ENCODE data around the gene XPC.
"Not testable (repeated sequence)": the region's sequence is repeated elsewhere in the genome, so short reads cannot be mapped to it uniquely, and the experiment has no call there.

The XPC gene

GRCh38 chr3:14119651-14120050, 58.8 kb downstream of the XPC start:
- DNase-seq (ENCODE audit: low read depth), result no peak

GRCh38 chr3:14118400-14119381, 59.7 kb downstream of the XPC start:
- no peak for DNase-seq (ENCODE audit: low read depth)

- DNase-seq (ENCODE audit: low read depth), result no peak
These were observed 60.7 kb downstream of the XPC start for GRCh38 chr3:14117468-14118399.

GRCh38 chr3:14113965-14114635, 64.3 kb downstream of the XPC start:
- no peak for DNase-seq (ENCODE audit: low read depth)

GRCh38 chr3:14110699-14111098, 67.7 kb downstream of the XPC start:
- no peak for DNase-seq (ENCODE audit: low read depth)

- not testable (repeated sequence) for DNase-seq (ENCODE audit: low read depth)
These were observed 68.6 kb downstream of the XPC start for GRCh38 chr3:14109821-14110220.

- no peak for DNase-seq (ENCODE audit: low read depth)
These were observed 80.6 kb downstream of the XPC start for GRCh38 chr3:14097616-14098391.

- no peak for DNase-seq (ENCODE audit: low read depth)
These were observed 81.7 kb downstream of the XPC start for GRCh38 chr3:14096742-14097141.

Measured in T follicular helper cell (primary cell).